Nephron progenitor cell (in vitro differentiated cells): ENCODE data around the gene PCSK9.

ENCODE experiments used
- DNase-seq: peaks from one replicate; pipeline ENCODE4 v3.0.0; 2021
- H3K27ac Mint-ChIP-seq: 2 replicates; pipeline ENCODE4 v1.8.0; 2021; ENCODE audit warnings: mild to moderate bottlenecking, moderate library complexity, mixed read lengths
- H3K27me3 Mint-ChIP-seq: 2 replicates; pipeline ENCODE4 v1.8.0; 2021; ENCODE audit warnings: mild to moderate bottlenecking, low read depth, mixed read lengths; ENCODE audit not compliant: poor library complexity
- H3K36me3 Mint-ChIP-seq: 2 replicates; pipeline ENCODE4 v1.8.0; 2021; ENCODE audit warnings: low read depth, mixed read lengths
- H3K4me1 Mint-ChIP-seq: 2 replicates; pipeline ENCODE4 v1.8.0; 2021; ENCODE audit warnings: mixed read lengths
- H3K4me3 Mint-ChIP-seq: 2 replicates; pipeline ENCODE4 v1.8.0; 2021; ENCODE audit warnings: mild to moderate bottlenecking, moderate library complexity, mixed read lengths
- H3K9me3 Mint-ChIP-seq: 2 replicates; pipeline ENCODE4 v1.8.0; 2021; ENCODE audit warnings: mild to moderate bottlenecking, moderate library complexity, mixed read lengths
- TF ChIP-seq, protein P1 (sequence below): fragments of 200-600 bp; sonication (generic); IDR thresholded peaks from 2 replicates; pipeline ENCODE4 v1.5.0; 2021; ENCODE audit warnings: antibody characterized with exemption

PCSK9 gene

DNA sequence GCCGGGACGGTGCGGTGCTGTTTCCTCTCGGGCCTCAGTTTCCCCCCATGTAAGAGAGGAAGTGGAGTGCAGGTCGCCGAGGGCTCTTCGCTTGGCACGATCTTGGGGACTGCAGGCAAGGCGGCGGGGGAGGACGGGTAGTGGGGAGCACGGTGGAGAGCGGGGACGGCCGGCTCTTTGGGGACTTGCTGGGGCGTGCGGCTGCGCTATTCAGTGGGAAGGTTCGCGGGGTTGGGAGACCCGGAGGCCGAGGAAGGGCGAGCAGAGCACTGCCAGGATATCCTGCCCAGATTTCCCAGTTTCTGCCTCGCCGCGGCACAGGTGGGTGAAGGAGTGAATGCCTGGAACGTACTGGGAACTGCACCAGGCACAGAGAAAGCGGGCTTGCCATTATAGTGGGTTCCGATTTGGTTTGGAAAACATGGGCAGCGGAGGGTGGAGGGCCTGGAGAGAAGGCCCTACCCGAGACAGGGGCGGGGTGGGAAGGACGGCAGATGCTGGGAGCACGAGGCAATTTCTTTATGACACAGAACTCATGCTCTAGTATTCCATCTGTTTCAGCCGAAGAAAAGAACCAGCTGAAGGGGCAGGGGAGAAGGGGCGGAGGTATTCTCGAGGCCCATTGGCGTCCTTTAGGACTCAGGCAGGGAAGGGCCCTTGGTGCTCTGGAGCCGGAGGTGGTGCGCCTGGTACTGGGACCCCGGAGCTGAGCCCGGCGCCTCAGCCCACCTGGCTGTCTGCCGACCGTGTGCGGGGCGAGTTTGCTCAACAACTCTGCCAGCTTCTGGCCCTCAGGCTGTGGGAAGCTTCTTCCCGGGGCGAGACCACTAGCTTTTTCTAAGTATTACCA, 960 bp downstream of the PCSK9 start:
- Mint-ChIP-seq H3K27ac (no peak overlapping the region), H3K4me3 (peak overlapping the region; percentile 91), H3K9me3 (no peaks in the 10 kb centered on the region), H3K36me3 (peaks cover 17% of the 10 kb centered on the region), H3K27me3 (peaks cover 43% of the 10 kb centered on the region), H3K4me1 (peaks cover 73% of the 10 kb centered on the region)
- TF ChIP-seq, protein P1, sequence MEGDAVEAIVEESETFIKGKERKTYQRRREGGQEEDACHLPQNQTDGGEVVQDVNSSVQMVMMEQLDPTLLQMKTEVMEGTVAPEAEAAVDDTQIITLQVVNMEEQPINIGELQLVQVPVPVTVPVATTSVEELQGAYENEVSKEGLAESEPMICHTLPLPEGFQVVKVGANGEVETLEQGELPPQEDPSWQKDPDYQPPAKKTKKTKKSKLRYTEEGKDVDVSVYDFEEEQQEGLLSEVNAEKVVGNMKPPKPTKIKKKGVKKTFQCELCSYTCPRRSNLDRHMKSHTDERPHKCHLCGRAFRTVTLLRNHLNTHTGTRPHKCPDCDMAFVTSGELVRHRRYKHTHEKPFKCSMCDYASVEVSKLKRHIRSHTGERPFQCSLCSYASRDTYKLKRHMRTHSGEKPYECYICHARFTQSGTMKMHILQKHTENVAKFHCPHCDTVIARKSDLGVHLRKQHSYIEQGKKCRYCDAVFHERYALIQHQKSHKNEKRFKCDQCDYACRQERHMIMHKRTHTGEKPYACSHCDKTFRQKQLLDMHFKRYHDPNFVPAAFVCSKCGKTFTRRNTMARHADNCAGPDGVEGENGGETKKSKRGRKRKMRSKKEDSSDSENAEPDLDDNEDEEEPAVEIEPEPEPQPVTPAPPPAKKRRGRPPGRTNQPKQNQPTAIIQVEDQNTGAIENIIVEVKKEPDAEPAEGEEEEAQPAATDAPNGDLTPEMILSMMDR = no peak
- peak; percentile 43 for DNase-seq

DNA sequence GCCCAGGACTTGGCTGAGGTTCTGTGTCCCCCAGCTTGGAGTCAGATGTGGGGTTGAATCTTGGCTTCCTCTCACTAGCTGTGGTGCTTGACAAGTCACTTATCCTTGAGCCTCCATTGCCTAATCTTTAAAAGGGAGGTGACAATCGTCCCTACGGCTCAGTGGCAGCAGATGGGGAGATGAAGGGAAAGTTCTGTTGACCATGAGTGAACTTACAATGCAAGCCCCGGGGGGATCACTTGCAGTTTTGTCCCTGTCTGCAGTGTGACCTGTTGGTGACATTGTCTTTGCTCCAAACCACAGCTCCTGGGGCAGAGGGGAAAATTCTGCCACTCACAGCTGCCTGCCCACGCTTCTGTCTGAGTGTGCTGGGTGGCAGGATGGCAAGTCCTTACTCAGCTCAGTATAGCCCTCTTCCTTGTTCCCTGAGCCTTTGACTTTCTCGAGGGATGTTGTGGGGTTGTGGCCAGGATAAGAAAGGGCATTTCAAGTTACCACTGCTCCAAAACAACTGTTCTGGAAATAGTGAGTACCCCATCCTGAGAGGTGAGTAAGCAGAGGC, 1.7 kb downstream of the PCSK9 start:
- DNase-seq = no peak
- H3K36me3 Mint-ChIP-seq = peaks cover 17% of the 10 kb centered on the region
- H3K4me1 Mint-ChIP-seq = peaks cover 66% of the 10 kb centered on the region
- no peaks in the 10 kb centered on the region for H3K9me3 Mint-ChIP-seq
- H3K27me3 Mint-ChIP-seq = peaks cover 38% of the 10 kb centered on the region
- peak overlapping the region; percentile 91 for H3K4me3 Mint-ChIP-seq
- TF ChIP-seq, protein P1 = no peak
- no peak overlapping the region for H3K27ac Mint-ChIP-seq

DNA sequence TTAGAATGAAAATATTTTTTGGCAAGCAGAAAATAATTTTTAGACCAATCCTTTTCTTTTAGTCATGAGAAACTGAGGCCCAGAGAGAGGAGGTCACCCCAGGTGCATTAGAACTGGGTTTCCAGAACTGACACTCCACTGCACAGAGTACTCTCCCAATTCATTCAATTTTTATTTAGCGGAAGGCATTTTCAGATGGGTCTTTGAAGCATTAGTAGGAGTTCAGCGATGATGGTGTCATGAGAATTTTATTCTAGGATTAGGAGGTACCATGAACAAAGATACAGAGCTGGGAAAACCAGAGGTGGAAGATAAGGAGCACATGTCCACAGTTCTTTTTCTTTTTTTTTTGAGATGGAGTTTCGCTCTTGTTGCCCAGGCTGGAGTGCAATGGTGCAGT, 2.3 kb downstream of the PCSK9 start:
- Mint-ChIP-seq H3K4me1 (peaks cover 60% of the 10 kb centered on the region), H3K27ac (no peak overlapping the region), H3K4me3 (peak overlapping the region; percentile 91), H3K9me3 (no peaks in the 10 kb centered on the region), H3K36me3 (peaks cover 17% of the 10 kb centered on the region), H3K27me3 (peaks cover 36% of the 10 kb centered on the region)
- TF ChIP-seq, protein P1 = no peak
- no peak for DNase-seq

DNA sequence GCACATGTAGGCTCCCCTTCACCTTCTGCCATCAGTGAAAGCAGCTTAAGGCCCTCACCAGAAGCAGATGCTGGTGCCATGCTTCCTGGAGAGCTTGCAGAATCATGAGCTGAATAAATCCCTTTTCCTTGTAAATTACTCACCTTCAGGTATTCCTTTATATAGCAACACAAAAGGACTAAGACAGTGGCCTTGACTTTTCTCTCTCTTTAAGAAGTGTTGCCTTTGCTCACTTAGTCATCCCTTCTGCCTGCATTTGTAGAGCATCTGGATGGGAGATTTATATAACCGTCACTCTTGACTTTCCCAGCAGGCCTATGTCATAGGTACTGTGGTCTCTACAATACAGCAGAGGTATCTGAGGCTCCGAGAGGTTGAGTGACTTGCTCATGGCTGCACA, 3.7 kb downstream of the PCSK9 start:
- Mint-ChIP-seq H3K27me3 (peaks cover 39% of the 10 kb centered on the region), H3K4me3 (no peak overlapping the region), H3K36me3 (peaks cover 17% of the 10 kb centered on the region), H3K9me3 (no peaks in the 10 kb centered on the region), H3K4me1 (peaks cover 49% of the 10 kb centered on the region), H3K27ac (no peak overlapping the region)
- DNase-seq = no peak
- TF ChIP-seq, protein P1 = no peak

DNA sequence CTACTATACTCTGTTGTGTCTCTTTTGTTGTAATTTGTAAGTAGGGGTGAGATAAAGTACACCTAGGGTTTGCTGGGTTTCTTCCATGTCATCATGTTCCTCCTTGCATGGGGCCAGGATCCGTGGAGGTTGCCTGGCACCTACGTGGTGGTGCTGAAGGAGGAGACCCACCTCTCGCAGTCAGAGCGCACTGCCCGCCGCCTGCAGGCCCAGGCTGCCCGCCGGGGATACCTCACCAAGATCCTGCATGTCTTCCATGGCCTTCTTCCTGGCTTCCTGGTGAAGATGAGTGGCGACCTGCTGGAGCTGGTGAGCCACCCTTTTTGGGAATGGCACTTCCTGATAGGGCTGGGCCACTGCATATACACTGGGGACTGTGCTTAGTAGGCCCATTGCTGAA, 4.4 kb downstream of the PCSK9 start:
- H3K4me1 Mint-ChIP-seq = peaks cover 45% of the 10 kb centered on the region
- TF ChIP-seq, protein P1 = no peak
- peaks cover 34% of the 10 kb centered on the region for H3K27me3 Mint-ChIP-seq
- no peak overlapping the region for H3K27ac Mint-ChIP-seq
- no peak overlapping the region for H3K4me3 Mint-ChIP-seq
- peaks cover 17% of the 10 kb centered on the region for H3K36me3 Mint-ChIP-seq
- no peak for DNase-seq
- H3K9me3 Mint-ChIP-seq = no peaks in the 10 kb centered on the region
